ENCODE data around the gene MTREX. TPM values are rescaled to one million over a fixed set of nuclear protein-coding genes. Genes with fewer than 3 reads are reported as not detected.

The MTREX gene
- total and polyA plus RNA-seq, 10 of the 15 experiments (the other 5 are each of a cell fraction or from before 2014, with no cell fraction given) = 20.1 to 102 (median 49.0) TPM

DNA sequence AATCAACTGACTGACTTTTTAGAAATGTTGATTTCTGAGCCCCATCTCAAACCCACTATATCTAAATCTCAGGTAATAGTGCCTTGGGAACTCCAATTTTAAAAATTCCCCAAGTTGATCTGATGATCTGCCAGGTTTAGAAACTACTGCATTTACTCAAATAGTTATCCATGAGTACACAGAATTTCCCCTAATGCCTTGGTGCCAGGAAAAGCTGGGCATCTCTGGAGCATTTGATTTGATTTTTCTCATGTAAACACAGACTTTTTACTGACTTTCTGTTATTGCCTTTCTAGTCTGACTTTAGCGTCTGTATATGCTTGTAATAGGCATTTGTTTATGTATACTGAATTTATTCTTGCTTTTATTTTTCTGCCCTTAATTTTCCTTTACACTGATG lies 35.8 kb downstream of the MTREX start (continued):
- TF ChIP-seq ZNF592 (IDR thresholded peaks at IDR 0.05) = no peak
- TF ChIP-seq HDAC2 (IDR thresholded peaks at IDR 0.05) = no peak
- no peak for TF ChIP-seq IKZF2 (IDR thresholded peaks at IDR 0.05)
- TF ChIP-seq, protein P1, sequence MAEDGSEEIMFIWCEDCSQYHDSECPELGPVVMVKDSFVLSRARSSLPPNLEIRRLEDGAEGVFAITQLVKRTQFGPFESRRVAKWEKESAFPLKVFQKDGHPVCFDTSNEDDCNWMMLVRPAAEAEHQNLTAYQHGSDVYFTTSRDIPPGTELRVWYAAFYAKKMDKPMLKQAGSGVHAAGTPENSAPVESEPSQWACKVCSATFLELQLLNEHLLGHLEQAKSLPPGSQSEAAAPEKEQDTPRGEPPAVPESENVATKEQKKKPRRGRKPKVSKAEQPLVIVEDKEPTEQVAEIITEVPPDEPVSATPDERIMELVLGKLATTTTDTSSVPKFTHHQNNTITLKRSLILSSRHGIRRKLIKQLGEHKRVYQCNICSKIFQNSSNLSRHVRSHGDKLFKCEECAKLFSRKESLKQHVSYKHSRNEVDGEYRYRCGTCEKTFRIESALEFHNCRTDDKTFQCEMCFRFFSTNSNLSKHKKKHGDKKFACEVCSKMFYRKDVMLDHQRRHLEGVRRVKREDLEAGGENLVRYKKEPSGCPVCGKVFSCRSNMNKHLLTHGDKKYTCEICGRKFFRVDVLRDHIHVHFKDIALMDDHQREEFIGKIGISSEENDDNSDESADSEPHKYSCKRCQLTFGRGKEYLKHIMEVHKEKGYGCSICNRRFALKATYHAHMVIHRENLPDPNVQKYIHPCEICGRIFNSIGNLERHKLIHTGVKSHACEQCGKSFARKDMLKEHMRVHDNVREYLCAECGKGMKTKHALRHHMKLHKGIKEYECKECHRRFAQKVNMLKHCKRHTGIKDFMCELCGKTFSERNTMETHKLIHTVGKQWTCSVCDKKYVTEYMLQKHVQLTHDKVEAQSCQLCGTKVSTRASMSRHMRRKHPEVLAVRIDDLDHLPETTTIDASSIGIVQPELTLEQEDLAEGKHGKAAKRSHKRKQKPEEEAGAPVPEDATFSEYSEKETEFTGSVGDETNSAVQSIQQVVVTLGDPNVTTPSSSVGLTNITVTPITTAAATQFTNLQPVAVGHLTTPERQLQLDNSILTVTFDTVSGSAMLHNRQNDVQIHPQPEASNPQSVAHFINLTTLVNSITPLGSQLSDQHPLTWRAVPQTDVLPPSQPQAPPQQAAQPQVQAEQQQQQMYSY (CRISPR knock-in tag; IDR thresholded peaks at IDR 0.05) = no peak
- TF ChIP-seq NR2C1 (IDR thresholded peaks at IDR 0.05) = no peak
- no peak for TF ChIP-seq KDM1A (IDR thresholded peaks at IDR 0.05; ENCODE audit: borderline replicate concordance)
- TF ChIP-seq EP300 (IDR thresholded peaks at IDR 0.05; ENCODE audit: borderline replicate concordance in 1 of 2, control insufficient read depth in 1 of 2, low read depth in 2 of 2, low read length in 2 of 2) = no peak
- no peak for TF ChIP-seq TAF1 (IDR thresholded peaks at IDR 0.05; ENCODE audit: borderline replicate concordance, low read depth, low read length)
